OCI-LY7 (cell line): ENCODE data around the gene TMIGD3. TPM values are rescaled to one million over a fixed set of nuclear protein-coding genes. Genes with fewer than 3 reads are reported as not detected.

Source experiments
- Bru-seq: library from RNA; stranded (reverse); fragments of 400-500 nt; gene quantifications from one replicate; lab custom pipeline; 2021; lab: Mats Ljungman, UMichigan
- BruChase-seq, 2 experiments: library from RNA; stranded (reverse); fragments of 400-500 nt; gene quantifications; one replicate each; lab custom pipeline; 2021; lab: Mats Ljungman, UMichigan
- BruUV-seq: library from RNA; stranded (reverse); fragments of 400-500 nt; replicated peaks from 2 replicates; lab custom pipeline; 2021; lab: Mats Ljungman, UMichigan
- CTCF ChIA-PET: fragments of 300-600 bp; sonication (Branson Sonifier 250); formaldehyde crosslinking; loops from one replicate; lab custom pipeline; 2022; ENCODE audit warnings: antibody characterized with exemption; ENCODE audit not compliant: unreplicated experiment; lab: Charles Lee
- POLR2A ChIA-PET: fragments of 300-600 bp; sonication (Branson Sonifier 250); formaldehyde crosslinking; loops from one replicate; lab custom pipeline; 2022; ENCODE audit warnings: antibody characterized with exemption; lab: Charles Lee
- DNase-seq: peaks from one replicate; pipeline ENCODE4 v3.0.0-alpha.2; 2015; ENCODE audit warnings: low spot score
- H2AFZ ChIP-seq: fragments of 200-600 bp; sonication (generic), shearing (Covaris generic); 2 replicates; pipeline ENCODE4 v1.6.1; 2014; ENCODE audit warnings: mild to moderate bottlenecking, antibody characterized with exemption, low read length, moderate library complexity
- H3K27ac ChIP-seq: fragments of 200-600 bp; sonication (generic); 2 replicates; pipeline ENCODE4 v1.5.1; 2014; ENCODE audit warnings: mixed run types, low read depth, mild to moderate bottlenecking, moderate library complexity, low read length, inconsistent platforms; ENCODE audit not compliant: poor library complexity, severe bottlenecking
- H3K36me3 ChIP-seq: fragments of 200-600 bp; sonication (generic); 2 replicates; pipeline ENCODE4 v1.6.1; 2014; ENCODE audit warnings: mild to moderate bottlenecking, antibody characterized with exemption, low read length, moderate library complexity, mixed read lengths; ENCODE audit not compliant: insufficient read depth
- H3K4me1 ChIP-seq: fragments of 200-600 bp; sonication (generic); 2 replicates; pipeline ENCODE4 v1.5.1; 2014; ENCODE audit warnings: mild to moderate bottlenecking, low read length; ENCODE audit not compliant: insufficient read depth, poor library complexity, severe bottlenecking
- H3K4me2 ChIP-seq: fragments of 200-600 bp; sonication (generic); 2 replicates; pipeline ENCODE4 v1.6.1; 2014; ENCODE audit warnings: mild to moderate bottlenecking, low read length
- H3K4me3 ChIP-seq: fragments of 200-600 bp; sonication (generic); 2 replicates; pipeline ENCODE4 v1.5.1; 2014; ENCODE audit warnings: mild to moderate bottlenecking, low read depth, low read length; ENCODE audit not compliant: poor library complexity, severe bottlenecking
- H3K79me2 ChIP-seq: fragments of 200-600 bp; sonication (generic); 2 replicates; pipeline ENCODE4 v1.6.1; 2016; ENCODE audit warnings: low read depth, mild to moderate bottlenecking, low read length, moderate library complexity, mixed read lengths; ENCODE audit not compliant: insufficient read depth
- H3K9me2 ChIP-seq: fragments of 200-600 bp; sonication (generic); 2 replicates; pipeline ENCODE4 v1.6.1; 2016; ENCODE audit warnings: mild to moderate bottlenecking, low read length, mixed read lengths; ENCODE audit not compliant: insufficient read depth
- H3K9me3 ChIP-seq: fragments of 200-600 bp; sonication (generic); 2 replicates; pipeline ENCODE4 v1.6.1; 2014; ENCODE audit warnings: mild to moderate bottlenecking, mixed run types, low read length, mixed read lengths
- H4K20me1 ChIP-seq: fragments of 200-600 bp; sonication (generic); 2 replicates; pipeline ENCODE4 v1.6.1; 2014; ENCODE audit warnings: mild to moderate bottlenecking, antibody characterized with exemption, low read length, moderate library complexity, mixed read lengths; ENCODE audit not compliant: insufficient read depth
- EZH2phosphoT487 ChIP-seq: fragments of 200-600 bp; sonication (generic); IDR thresholded peaks from 2 replicates; pipeline ENCODE4 v1.6.1; 2018; ENCODE audit warnings: low read depth, borderline replicate concordance, mild to moderate bottlenecking, mixed run types, antibody characterized with exemption, low read length, moderate library complexity, mixed read lengths
- intact Hi-C: fragments of 100-400 bp; cut with micrococcal nuclease; formaldehyde crosslinking; loops from one replicate; pipeline ENCODE4 v1.10.0; 2022; ENCODE audit not compliant: unreplicated experiment
- long read RNA-seq: library from polyadenylated mRNA; stranded (forward); transcript quantifications from one replicate; pipeline ENCODE4 v2.0.0, GENCODE V29; 2022
- total RNA-seq, 2 experiments: library from RNA; depleted of rRNA in 1 of 2; stranded (reverse); fragments of >200 nt in 1 of 2; shearing (Covaris generic) in 1 of 2; gene quantifications; 2 replicates each; pipeline ENCODE4 v1.2.3, GENCODE V29; 2014 to 2022
- TF ChIP-seq, protein P1 (sequence below): fragments of 200-600 bp; sonication (generic); conservative IDR thresholded peaks from 2 replicates; pipeline ENCODE4 v1.5.1; 2014; ENCODE audit warnings: mild to moderate bottlenecking, antibody characterized with exemption, low read length, moderate library complexity, mixed read lengths

The TMIGD3 gene
- total RNA-seq (2014; rRNA removed; shearing (Covaris generic)) = not detected in 2 replicates
- not detected in 2 replicates for total RNA-seq (2022)
- percentile 18 among the genes with signal in this experiment for Bru-seq, nascent RNA
- BruChase-seq, experiment 1, labeled RNA remaining after a 6-hour chase = percentile 18 among the genes with signal in this experiment
- percentile 15 among the genes with signal in this experiment for BruChase-seq, experiment 2, labeled RNA remaining after a 2-hour chase
- long read RNA-seq = 0 reads

- DNase-seq = peak; percentile 79
- TF ChIP-seq, protein P1, sequence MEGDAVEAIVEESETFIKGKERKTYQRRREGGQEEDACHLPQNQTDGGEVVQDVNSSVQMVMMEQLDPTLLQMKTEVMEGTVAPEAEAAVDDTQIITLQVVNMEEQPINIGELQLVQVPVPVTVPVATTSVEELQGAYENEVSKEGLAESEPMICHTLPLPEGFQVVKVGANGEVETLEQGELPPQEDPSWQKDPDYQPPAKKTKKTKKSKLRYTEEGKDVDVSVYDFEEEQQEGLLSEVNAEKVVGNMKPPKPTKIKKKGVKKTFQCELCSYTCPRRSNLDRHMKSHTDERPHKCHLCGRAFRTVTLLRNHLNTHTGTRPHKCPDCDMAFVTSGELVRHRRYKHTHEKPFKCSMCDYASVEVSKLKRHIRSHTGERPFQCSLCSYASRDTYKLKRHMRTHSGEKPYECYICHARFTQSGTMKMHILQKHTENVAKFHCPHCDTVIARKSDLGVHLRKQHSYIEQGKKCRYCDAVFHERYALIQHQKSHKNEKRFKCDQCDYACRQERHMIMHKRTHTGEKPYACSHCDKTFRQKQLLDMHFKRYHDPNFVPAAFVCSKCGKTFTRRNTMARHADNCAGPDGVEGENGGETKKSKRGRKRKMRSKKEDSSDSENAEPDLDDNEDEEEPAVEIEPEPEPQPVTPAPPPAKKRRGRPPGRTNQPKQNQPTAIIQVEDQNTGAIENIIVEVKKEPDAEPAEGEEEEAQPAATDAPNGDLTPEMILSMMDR = no peak
- no peak for TF ChIP-seq EZH2phosphoT487
- no peaks in the 10 kb centered on the region for H4K20me1 ChIP-seq
- peak within 1 kb of the TSS; percentile 57 for H3K27ac ChIP-seq
- H3K4me1 ChIP-seq = peaks cover 59% of the 10 kb centered on the region
- CTCF ChIA-PET = interaction anchor here (0.6 to 0.8 kb wide), 4 partner anchors 22 to 245 kb away, joined by 3 to 4 read pairs (median 3); no protein-coding TSS in a partner anchor
- H3K4me2 ChIP-seq = peak within 1 kb of the TSS; percentile 74
- peak within 1 kb of the TSS; percentile 95 for H2AFZ ChIP-seq
- peak within 1 kb of the TSS; percentile 13 for H3K4me3 ChIP-seq
- no TSS peak for BruUV-seq
- no peaks in the 10 kb centered on the region for H3K9me3 ChIP-seq
- H3K9me2 ChIP-seq = no peaks in the 10 kb centered on the region
- POLR2A ChIA-PET = interaction anchor here (0.5 to 2.1 kb wide), 8 partner anchors 12 to 364 kb away, joined by 3 to 8 read pairs (median 4); partner anchors contain the start of gene DRAM2
- H3K36me3 ChIP-seq = no peaks in the 10 kb centered on the region
- intact Hi-C loops = no loop called here
- no peaks in the 10 kb centered on the region for H3K79me2 ChIP-seq
Measured at GRCh38 chr1:111503585-111504060, at the start of gene TMIGD3, which contains the start of gene ADORA3. Gene TMIGD3, minus strand, starts transcription at chr1:111503633. Its CDS starts 279 bp downstream, at chr1:111503354. Gene ADORA3, minus strand, starts transcription at chr1:111503633. Its CDS starts 279 bp downstream, at chr1:111503354.

DNA sequence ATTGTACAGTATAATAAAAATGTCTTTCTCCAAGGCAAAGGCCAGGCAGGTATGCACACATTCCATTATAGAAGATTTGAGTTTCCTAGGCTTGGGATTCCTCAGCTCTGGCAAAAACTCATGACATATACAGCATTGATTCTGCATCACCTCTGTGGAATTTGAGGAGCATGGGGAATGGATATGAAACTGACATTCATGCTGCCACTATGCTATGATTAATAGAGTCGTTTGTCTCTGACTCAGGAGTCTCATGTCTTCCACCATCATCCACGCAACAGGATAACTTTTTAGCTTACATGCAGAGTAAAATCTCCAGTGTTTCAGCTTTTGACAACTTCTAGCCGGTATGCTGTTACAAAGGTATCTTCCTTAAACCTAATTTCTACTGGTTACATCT is 49.8 kb upstream of the TMIGD3 start:
- intact Hi-C loops = no loop called here
- Histone ChIP-seq H3K36me3 (no peaks in the 10 kb centered on the region), H3K9me2 (no peaks in the 10 kb centered on the region), H4K20me1 (no peaks in the 10 kb centered on the region), H3K4me3 (no peak overlapping the region), H3K27ac (no peak overlapping the region), H3K79me2 (no peaks in the 10 kb centered on the region), H3K4me2 (no peak overlapping the region), H2AFZ (no peak overlapping the region), H3K9me3 (no peaks in the 10 kb centered on the region), H3K4me1 (no peaks in the 10 kb centered on the region)
- POLR2A ChIA-PET = interaction anchor here (0.7 to 1.7 kb wide), 8 partner anchors 15 to 187 kb away, joined by 3 to 6 read pairs (median 4); no protein-coding TSS in a partner anchor
- no peak for DNase-seq
- no peak for TF ChIP-seq EZH2phosphoT487
- TF ChIP-seq, protein P1 = no peak
- CTCF ChIA-PET = interaction anchor here (0.6 to 0.7 kb wide), 2 partner anchors 20 to 45 kb away, joined by 3 to 4 read pairs; no protein-coding TSS in a partner anchor
- BruUV-seq = no TSS peak
